ENCODE data around the gene ANKRD12.
"Not testable (repeated sequence)": the region's sequence is repeated elsewhere in the genome, so short reads cannot be mapped to it uniquely, and the experiment has no call there.

DNA sequence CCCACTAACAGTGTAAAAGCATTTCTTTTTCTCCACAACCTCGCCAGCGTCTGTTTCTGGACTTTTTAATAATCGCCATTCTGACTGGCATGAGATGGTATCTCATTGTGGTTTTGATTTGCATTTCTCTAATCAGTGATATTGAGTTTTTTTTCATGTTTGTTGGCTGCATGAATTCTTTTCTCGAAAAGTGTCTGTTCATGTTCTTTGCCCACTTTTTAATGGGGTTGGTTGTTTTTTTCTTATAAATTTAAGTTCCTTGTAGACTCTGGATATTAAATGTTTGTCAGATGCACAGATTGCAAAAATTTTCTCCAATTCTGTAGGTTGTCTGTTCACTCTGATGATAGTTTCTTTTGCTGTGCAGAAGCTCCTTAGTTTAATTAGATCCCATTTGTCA, 26.1 kb downstream of the ANKRD12 start:
- TF ChIP-seq, protein P1, sequence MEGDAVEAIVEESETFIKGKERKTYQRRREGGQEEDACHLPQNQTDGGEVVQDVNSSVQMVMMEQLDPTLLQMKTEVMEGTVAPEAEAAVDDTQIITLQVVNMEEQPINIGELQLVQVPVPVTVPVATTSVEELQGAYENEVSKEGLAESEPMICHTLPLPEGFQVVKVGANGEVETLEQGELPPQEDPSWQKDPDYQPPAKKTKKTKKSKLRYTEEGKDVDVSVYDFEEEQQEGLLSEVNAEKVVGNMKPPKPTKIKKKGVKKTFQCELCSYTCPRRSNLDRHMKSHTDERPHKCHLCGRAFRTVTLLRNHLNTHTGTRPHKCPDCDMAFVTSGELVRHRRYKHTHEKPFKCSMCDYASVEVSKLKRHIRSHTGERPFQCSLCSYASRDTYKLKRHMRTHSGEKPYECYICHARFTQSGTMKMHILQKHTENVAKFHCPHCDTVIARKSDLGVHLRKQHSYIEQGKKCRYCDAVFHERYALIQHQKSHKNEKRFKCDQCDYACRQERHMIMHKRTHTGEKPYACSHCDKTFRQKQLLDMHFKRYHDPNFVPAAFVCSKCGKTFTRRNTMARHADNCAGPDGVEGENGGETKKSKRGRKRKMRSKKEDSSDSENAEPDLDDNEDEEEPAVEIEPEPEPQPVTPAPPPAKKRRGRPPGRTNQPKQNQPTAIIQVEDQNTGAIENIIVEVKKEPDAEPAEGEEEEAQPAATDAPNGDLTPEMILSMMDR (IDR thresholded peaks at IDR 0.05) = not testable (repeated sequence)
- TF ChIP-seq POLR2AphosphoS5, POLR2A (IDR thresholded peaks at IDR 0.05): not testable (repeated sequence)

Data from breast epithelium (tissue), 3 donors.